ENCODE data around the gene TACR1. TPM values are rescaled to one million over a fixed set of nuclear protein-coding genes. Genes with fewer than 3 reads are reported as not detected.

Gene TACR1
- total RNA-seq, 1 experiment from 2014 or later: not detected

GRCh38 chr2:75226099-75226498 lies 26.8 kb upstream of the TACR1 start:
- Histone ChIP-seq H3K4me3 (ENCODE audit: low read length) (no peak overlapping the region), H2AFZ (ENCODE audit: low read length) (no peak overlapping the region), H3K9ac (ENCODE audit: low read length) (no peak overlapping the region), H3K4me1 (ENCODE audit: insufficient read depth, low read length) (peaks cover 9% of the 10 kb centered on the region), H3K9me2 (replicated peaks; ENCODE audit: low read length) (no peaks in the 10 kb centered on the region), H3K4me2 (ENCODE audit: low read length) (no peak overlapping the region), H4K20me1 (ENCODE audit: low read length) (no peaks in the 10 kb centered on the region), H3F3A (ENCODE audit: low read length, unreplicated experiment) (no peaks in the 10 kb centered on the region), H3K79me2 (ENCODE audit: low read length) (no peaks in the 10 kb centered on the region), H3K27ac (ENCODE audit: low read length) (no peak overlapping the region), H3K36me3 (ENCODE audit: low read depth, low read length) (no peaks in the 10 kb centered on the region), H3K27me3 (ENCODE audit: low read length) (no peaks in the 10 kb centered on the region; the same call in 1 of the 2 replicates), H3K9me3 (ENCODE audit: low read length) (no peaks in the 10 kb centered on the region)
- BruUV-seq (replicated peaks): no TSS peak
- CTCF ChIA-PET: no interaction called here
- TF ChIP-seq CTCF (conservative IDR thresholded peaks at IDR 0.05; ENCODE audit: low read depth, low read length) (no peak), EZH2 (IDR thresholded peaks at IDR 0.05; ENCODE audit: low read length, unreplicated experiment) (no peak), EZH2phosphoT487 (IDR thresholded peaks at IDR 0.05; ENCODE audit: borderline replicate concordance, low read length) (no peak)
- POLR2A ChIA-PET (ENCODE audit: unreplicated experiment): no interaction called here
- no peak for ATAC-seq
- intact Hi-C loops (cut with micrococcal nuclease): no loop called here
- DNase-seq: no peak

GRCh38 chr2:75224636-75225094 lies 25.3 kb upstream of the TACR1 start:
- no peak for ATAC-seq
- no TSS peak for BruUV-seq (replicated peaks)
- CTCF ChIA-PET: no interaction called here

More at GRCh38 chr2:75224636-75225094, 25.3 kb upstream of the TACR1 start:
- no peaks in the 10 kb centered on the region for H3K9me3 ChIP-seq (ENCODE audit: low read length)
- intact Hi-C loops (cut with micrococcal nuclease): no loop called here
- H3K27me3 ChIP-seq (ENCODE audit: low read length): no peaks in the 10 kb centered on the region; the same call in 1 of the 2 replicates
- H3K9me2 ChIP-seq (replicated peaks; ENCODE audit: low read length): no peaks in the 10 kb centered on the region
- H4K20me1 ChIP-seq (ENCODE audit: low read length): no peaks in the 10 kb centered on the region
- no peak for DNase-seq
- no peak overlapping the region for H3K27ac ChIP-seq (ENCODE audit: low read length)
- no peak for TF ChIP-seq EZH2 (IDR thresholded peaks at IDR 0.05; ENCODE audit: low read length, unreplicated experiment)
- TF ChIP-seq EZH2phosphoT487 (IDR thresholded peaks at IDR 0.05; ENCODE audit: borderline replicate concordance, low read length): no peak
- no peak for TF ChIP-seq CTCF (conservative IDR thresholded peaks at IDR 0.05; ENCODE audit: low read depth, low read length)
- H3F3A ChIP-seq (ENCODE audit: low read length, unreplicated experiment): no peaks in the 10 kb centered on the region
- no peak overlapping the region for H2AFZ ChIP-seq (ENCODE audit: low read length)
- peaks cover 9% of the 10 kb centered on the region for H3K4me1 ChIP-seq (ENCODE audit: insufficient read depth, low read length)
- H3K9ac ChIP-seq (ENCODE audit: low read length): no peak overlapping the region
- H3K79me2 ChIP-seq (ENCODE audit: low read length): no peaks in the 10 kb centered on the region
- no peaks in the 10 kb centered on the region for H3K36me3 ChIP-seq (ENCODE audit: low read depth, low read length)
- no peak overlapping the region for H3K4me2 ChIP-seq (ENCODE audit: low read length)
- POLR2A ChIA-PET (ENCODE audit: unreplicated experiment): no interaction called here
- H3K4me3 ChIP-seq (ENCODE audit: low read length): no peak overlapping the region
